HCT116 (cell line): ENCODE results near the gene METTL1. TPM values are rescaled to one million over a fixed set of nuclear protein-coding genes. Genes with fewer than 3 reads are reported as not detected.

Source experiments
- ATAC-seq: fragments of 200-7000 bp; cut with Tn5 transposase; 2 replicates; pipeline ENCODE4 v1.9.1; 2020; ENCODE audit warnings: mild to moderate bottlenecking, moderate library complexity
- BruUV-seq: library from RNA; stranded (reverse); fragments of 400-500 nt; replicated peaks from 2 replicates; lab custom pipeline; 2021; lab: Mats Ljungman, UMichigan
- CTCF ChIA-PET: fragments of 300-600 bp; sonication (Branson Sonifier 250); formaldehyde crosslinking; loops from one replicate; lab custom pipeline; 2021; ENCODE audit warnings: antibody characterized with exemption; lab: Charles Lee
- POLR2A ChIA-PET: fragments of 300-600, 350-600 bp; sonication (Branson Sonifier 250); formaldehyde crosslinking; loops from one replicate; lab custom pipeline; 2021; ENCODE audit warnings: antibody characterized with exemption; lab: Charles Lee
- RAD21 ChIA-PET, 2 experiments: fragments of 300-600 bp; sonication (Branson Sonifier 250); formaldehyde crosslinking; loops; one replicate each; lab custom pipeline; 2023; ENCODE audit warnings: low total read pairs in 2 of 2; ENCODE audit not compliant: uncharacterized antibody in 2 of 2, unreplicated experiment in 2 of 2, low non-redundant PET in 1 of 2; lab: Charles Lee
- DNase-seq: peaks from one replicate; pipeline ENCODE4 v3.0.0-alpha.2; 2010; ENCODE audit warnings: low read depth, low spot score
- H2AFZ ChIP-seq: fragments of 200-600 bp; shearing (Covaris generic), sonication (generic); 2 replicates; pipeline ENCODE4 v1.6.1; 2017; ENCODE audit warnings: low read depth, mixed run types, mixed read lengths, antibody characterized with exemption, low read length; ENCODE audit not compliant: poor library complexity, severe bottlenecking
- H3K27ac ChIP-seq: 2 replicates; pipeline ENCODE4 v1.5.1; 2012; ENCODE audit warnings: low read depth, low read length
- H3K27me3 ChIP-seq: fragments of 200-600 bp; sonication (generic); 2 replicates; pipeline ENCODE4 v1.6.1; 2016; ENCODE audit warnings: mixed run types, low read length, mixed read lengths; ENCODE audit not compliant: insufficient read depth
- H3K36me3 ChIP-seq, 2 experiments: fragments of 200-500 bp in 1 of 2; fragments of 200-600 bp in 1 of 2; sonication (Bioruptor generic) in 1 of 2; sonication (generic) in 1 of 2; 2 replicates each; pipeline versions ENCODE4 v1.5.1 to v1.6.1; 2014 to 2016; ENCODE audit warnings: low read length in 2 of 2, inconsistent platforms in 1 of 2, mixed read lengths in 1 of 2, mixed run types in 1 of 2; ENCODE audit not compliant: insufficient read depth in 2 of 2, control insufficient read depth in 1 of 2
- H3K4me1 ChIP-seq, 2 experiments: fragments of 200-600 bp in 1 of 2; sonication (generic) in 1 of 2; 2 replicates each; pipeline versions ENCODE4 v1.5.1 to v1.6.1; 2012 to 2017; ENCODE audit warnings: low read length in 2 of 2, inconsistent platforms in 1 of 2, mild to moderate bottlenecking in 1 of 2, mixed read lengths in 1 of 2, mixed run types in 1 of 2, moderate library complexity in 1 of 2; ENCODE audit not compliant: insufficient read depth in 2 of 2, control insufficient read depth in 1 of 2
- H3K4me2 ChIP-seq: fragments of 200-600 bp; sonication (generic); 2 replicates; pipeline ENCODE4 v1.6.1; 2017; ENCODE audit warnings: mixed run types, low read length, mixed read lengths
- H3K4me3 ChIP-seq, 2 experiments: fragments of 200-600 bp in 1 of 2; sonication (generic) in 1 of 2; replicated peaks in 1 of 2; 2 replicates each; pipeline ENCODE4 v1.5.1; 2011 to 2016; ENCODE audit warnings: low read length in 2 of 2, control low read depth in 1 of 2, low read depth in 1 of 2, mild to moderate bottlenecking in 1 of 2, mixed read lengths in 1 of 2, mixed run types in 1 of 2
- H3K79me2 ChIP-seq: fragments of 200-600 bp; sonication (generic); 2 replicates; pipeline ENCODE4 v1.6.1; 2017; ENCODE audit warnings: mild to moderate bottlenecking, mixed run types, low read length, moderate library complexity, mixed read lengths; ENCODE audit not compliant: insufficient read depth
- H3K9ac ChIP-seq: fragments of 200-600 bp; sonication (generic); 2 replicates; pipeline ENCODE4 v1.6.1; 2016; ENCODE audit warnings: low read length, mixed read lengths
- H3K9me2 ChIP-seq: fragments of 200-600 bp; sonication (generic), shearing (Covaris generic); 2 replicates; pipeline ENCODE4 v1.6.1; 2017; ENCODE audit warnings: mixed run types, mild to moderate bottlenecking, moderate library complexity; ENCODE audit not compliant: insufficient read depth
- H3K9me3 ChIP-seq, 2 experiments: fragments of 200-500 bp in 1 of 2; fragments of 200-600 bp in 1 of 2; sonication (Bioruptor generic) in 1 of 2; sonication (generic) in 1 of 2; 2 replicates each; pipeline ENCODE4 v1.6.1; 2014 to 2017; ENCODE audit warnings: low read length in 2 of 2, mixed read lengths in 2 of 2, inconsistent platforms in 1 of 2, low read depth in 1 of 2, mild to moderate bottlenecking in 1 of 2, mixed run types in 1 of 2, moderate library complexity in 1 of 2; ENCODE audit not compliant: control insufficient read depth in 1 of 2, insufficient read depth in 1 of 2
- H4K20me1 ChIP-seq: fragments of 200-600 bp; sonication (generic), shearing (Covaris generic); 2 replicates; pipeline ENCODE4 v1.6.1; 2017; ENCODE audit warnings: mixed run types, mild to moderate bottlenecking, moderate library complexity; ENCODE audit not compliant: insufficient read depth
- CTCF ChIP-seq, 3 experiments: fragments of 200-600 bp in 1 of 3; sonication (generic) in 1 of 3; IDR thresholded peaks in 2 of 3; conservative IDR thresholded peaks in 1 of 3; 2 replicates each; pipeline ENCODE4 v1.5.1; 2012 to 2017; ENCODE audit warnings: low read depth in 2 of 3, low read length in 2 of 3, antibody characterized with exemption in 1 of 3, borderline replicate concordance in 1 of 3, control low read depth in 1 of 3, mild to moderate bottlenecking in 1 of 3, mixed read lengths in 1 of 3, mixed run types in 1 of 3, moderate library complexity in 1 of 3; ENCODE audit not compliant: insufficient read depth in 1 of 3
- FOSL1 ChIP-seq: IDR thresholded peaks from 2 replicates; pipeline ENCODE4 v1.6.1; 2012; ENCODE audit warnings: low read depth
- SIN3A ChIP-seq: IDR thresholded peaks from 2 replicates; pipeline ENCODE4 v1.6.1; 2012; ENCODE audit warnings: low read depth
- SP1 ChIP-seq: IDR thresholded peaks from 2 replicates; pipeline ENCODE4 v1.6.1; 2012; ENCODE audit warnings: low read depth
- SRF ChIP-seq: IDR thresholded peaks from 2 replicates; pipeline ENCODE4 v1.6.1; 2012; ENCODE audit warnings: low read depth
- ZNF274 ChIP-seq: fragments of 200-500 bp; sonication (Bioruptor generic); IDR thresholded peaks from 2 replicates; pipeline ENCODE4 v1.6.1; 2014; ENCODE audit warnings: mild to moderate bottlenecking, low read depth, low read length, inconsistent platforms
- intact Hi-C: fragments of 100-400 bp; cut with micrococcal nuclease; formaldehyde crosslinking; loops from 2 replicates; pipeline ENCODE4 v1.10.0; 2022
- total RNA-seq: library from RNA; stranded (reverse); gene quantifications from one replicate; pipeline ENCODE4 v1.2.1, GENCODE V29; 2021; ENCODE audit not compliant: unreplicated experiment

The METTL1 gene
- total RNA-seq, 1 experiment from 2014 or later: 56.6 TPM

- H2AFZ ChIP-seq: no peak overlapping the region
- intact Hi-C loops: loop anchor here (1.0 kb wide), 1 partner anchor 146 kb away; no protein-coding TSS in a partner anchor
- ChIA-PET CTCF (interaction anchor here (0.6 to 1.0 kb wide), 6 partner anchors 13 to 33 kb away, joined by 3 to 5 read pairs (median 3); partner anchors contain the start of genes EEF1AKMT3, METTL1 and TSFM), POLR2A (interaction anchor here (0.8 kb wide), 1 partner anchor 13 kb away, joined by 3 read pairs; the partner anchor contains the start of genes EEF1AKMT3 and METTL1), RAD21 (no interaction called here)
- no peak overlapping the region for H3K4me3 ChIP-seq
- H3K4me2 ChIP-seq: no peak overlapping the region
- H3K4me1 ChIP-seq: peaks cover 6 to 21% of the 10 kb centered on the region in 2 experiments
- H3K9ac ChIP-seq: no peak overlapping the region
- BruUV-seq: no TSS peak
- H4K20me1 ChIP-seq: no peaks in the 10 kb centered on the region
- no peak overlapping the region for H3K27ac ChIP-seq
- TF ChIP-seq SIN3A (no peak), SRF (no peak), FOSL1 (no peak), ZNF274 (no peak), SP1 (no peak), CTCF (IDR thresholded peaks at IDR 0.05 in 2 of 3, conservative IDR thresholded peaks at IDR 0.05 in 1 of 3; ENCODE audit: borderline replicate concordance in 1 of 3, insufficient read depth in 1 of 3, low read depth in 2 of 3, low read length in 2 of 3) (peak in 2 of 3 experiments; percentile 54 to 70; a peak in 4 of 6 replicates)
- H3K27me3 ChIP-seq: no peaks in the 10 kb centered on the region
- H3K36me3 ChIP-seq: peaks cover 0 to 7% of the 10 kb centered on the region in 2 experiments; a peak in 2 of 4 replicates
- ATAC-seq: peak; percentile 43
- no peaks in the 10 kb centered on the region for H3K9me3 ChIP-seq
- no peaks in the 10 kb centered on the region for H3K9me2 ChIP-seq
- DNase-seq: no peak
- no peaks in the 10 kb centered on the region for H3K79me2 ChIP-seq
Observed at GRCh38 chr12:57759360-57759980, 12.4 kb downstream of the METTL1 start.
